HG02678 (cell line): Measurements from ENCODE around the gene CERT1.
"Not testable (repeated sequence)": the region's sequence is repeated elsewhere in the genome, so short reads cannot be mapped to it uniquely, and the experiment has no call there.

Source experiments
- ATAC-seq: cut with Tn5 transposase; IDR thresholded peaks from one replicate; pipeline ENCODE4 v1.9.1; 2021; ENCODE audit warnings: mild to moderate bottlenecking, moderate library complexity; ENCODE audit not compliant: unreplicated experiment

Gene CERT1

GRCh38 chr5:75524591-75524990 lies 13.2 kb upstream of the CERT1 start:
- no peak for ATAC-seq

- ATAC-seq, result peak; percentile 90
Observed at GRCh38 chr5:75524071-75524470, 12.6 kb upstream of the CERT1 start.

- ATAC-seq, result no peak
Observed at GRCh38 chr5:75523275-75523674, 11.8 kb upstream of the CERT1 start.

- no peak for ATAC-seq
Observed at GRCh38 chr5:75522542-75522941, 11.1 kb upstream of the CERT1 start.

GRCh38 chr5:75522025-75522424 lies 10.6 kb upstream of the CERT1 start:
- no peak for ATAC-seq

- no peak for ATAC-seq
Observed at GRCh38 chr5:75521195-75521594, 9.8 kb upstream of the CERT1 start.

- ATAC-seq, result no peak
Observed at GRCh38 chr5:75519761-75520160, 8.3 kb upstream of the CERT1 start.

GRCh38 chr5:75514323-75514722 lies 2.9 kb upstream of the CERT1 start:
- ATAC-seq, result no peak

GRCh38 chr5:75513841-75514240 lies 2.4 kb upstream of the CERT1 start:
- ATAC-seq, result no peak

- ATAC-seq, result no peak
Observed at GRCh38 chr5:75512383-75513074, 1.1 kb upstream of the CERT1 start.

GRCh38 chr5:75510836-75511434 lies 494 bp downstream of the CERT1 start:
- ATAC-seq, result peak; percentile 23

GRCh38 chr5:75510417-75510835 lies 1.0 kb downstream of the CERT1 start:
- peak; percentile 2 for ATAC-seq

GRCh38 chr5:75509956-75510355 lies 1.5 kb downstream of the CERT1 start:
- ATAC-seq, result no peak

GRCh38 chr5:75509546-75509945 lies 1.9 kb downstream of the CERT1 start:
- ATAC-seq, result no peak

GRCh38 chr5:75507841-75508240 lies 3.6 kb downstream of the CERT1 start:
- no peak for ATAC-seq

- ATAC-seq, result not testable (repeated sequence)
Observed at GRCh38 chr5:75505112-75505511, 6.3 kb downstream of the CERT1 start.

- not testable (repeated sequence) for ATAC-seq
Observed at GRCh38 chr5:75498875-75499274, 12.6 kb downstream of the CERT1 start.

- no peak for ATAC-seq
Observed at GRCh38 chr5:75498208-75498777, 13.1 kb downstream of the CERT1 start.

- ATAC-seq, result no peak
Observed at GRCh38 chr5:75496026-75496425, 15.4 kb downstream of the CERT1 start.

GRCh38 chr5:75491621-75492020 lies 19.8 kb downstream of the CERT1 start:
- ATAC-seq, result no peak

GRCh38 chr5:75489847-75490246 lies 21.6 kb downstream of the CERT1 start:
- ATAC-seq, result not testable (repeated sequence)

- no peak for ATAC-seq
Observed at GRCh38 chr5:75484605-75485004, 26.8 kb downstream of the CERT1 start.
